ENCODE results near the gene NUP133. TPM values are rescaled to one million over a fixed set of nuclear protein-coding genes. Genes with fewer than 3 reads are reported as not detected.

The NUP133 gene
- total and polyA plus RNA-seq, 2 experiments from 2014 or later, result 29.5 to 65.4 TPM

DNA sequence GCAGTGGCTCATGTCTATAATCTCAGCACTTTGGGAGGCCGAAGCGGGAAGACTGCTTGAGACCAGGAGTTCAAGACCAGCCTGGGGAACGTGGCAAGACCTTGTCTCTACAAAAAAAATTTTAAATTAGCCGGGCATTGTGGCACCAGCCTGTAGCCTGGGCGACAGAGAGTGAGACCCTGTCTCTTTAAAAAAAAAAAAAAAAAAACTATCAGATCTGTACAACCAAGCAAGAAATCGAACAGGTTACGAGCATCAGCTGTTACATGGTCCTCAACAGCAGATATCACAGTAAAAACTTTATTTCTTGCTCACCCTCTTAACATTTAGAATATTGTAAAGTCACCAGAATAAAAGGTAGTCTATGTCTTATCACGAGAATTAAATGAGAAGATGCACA is 1.5 kb downstream of the NUP133 start:
- Mint-ChIP-seq H3K27me3 (ENCODE audit: insufficient read depth, low read depth, poor library complexity) (peaks cover 3% of the 10 kb centered on the region), H3K36me3 (ENCODE audit: low read depth) (peaks cover 9% of the 10 kb centered on the region; the same call in 2 of the 3 replicates), H3K4me1 (peaks cover 13% of the 10 kb centered on the region; the same call in 2 of the 3 replicates), H3K4me3 (peak overlapping the region; percentile 96), H3K27ac (no peak overlapping the region), H3K9me3 (no peaks in the 10 kb centered on the region)
- TF ChIP-seq EZH2phosphoT487 (IDR thresholded peaks at IDR 0.05; ENCODE audit: unreplicated experiment) (no peak), ZNF114 (CRISPR knock-in tag; IDR thresholded peaks at IDR 0.05) (no peak), EZH2 (IDR thresholded peaks at IDR 0.05; ENCODE audit: low read depth, unreplicated experiment) (no peak), JUNB (IDR thresholded peaks at IDR 0.05; ENCODE audit: unreplicated experiment) (no peak), CREB1 (CRISPR knock-in tag; IDR thresholded peaks at IDR 0.05; ENCODE audit: low read depth) (no peak), POLR2AphosphoS5 (IDR thresholded peaks at IDR 0.05; ENCODE audit: low read depth) (no peak), NANOG (IDR thresholded peaks at IDR 0.05; ENCODE audit: borderline replicate concordance) (no peak), ZNF331 (CRISPR knock-in tag; IDR thresholded peaks at IDR 0.05; ENCODE audit: low read depth) (no peak), STAT1 (IDR thresholded peaks at IDR 0.05; ENCODE audit: unreplicated experiment) (no peak)
- TF ChIP-seq, protein P1, sequence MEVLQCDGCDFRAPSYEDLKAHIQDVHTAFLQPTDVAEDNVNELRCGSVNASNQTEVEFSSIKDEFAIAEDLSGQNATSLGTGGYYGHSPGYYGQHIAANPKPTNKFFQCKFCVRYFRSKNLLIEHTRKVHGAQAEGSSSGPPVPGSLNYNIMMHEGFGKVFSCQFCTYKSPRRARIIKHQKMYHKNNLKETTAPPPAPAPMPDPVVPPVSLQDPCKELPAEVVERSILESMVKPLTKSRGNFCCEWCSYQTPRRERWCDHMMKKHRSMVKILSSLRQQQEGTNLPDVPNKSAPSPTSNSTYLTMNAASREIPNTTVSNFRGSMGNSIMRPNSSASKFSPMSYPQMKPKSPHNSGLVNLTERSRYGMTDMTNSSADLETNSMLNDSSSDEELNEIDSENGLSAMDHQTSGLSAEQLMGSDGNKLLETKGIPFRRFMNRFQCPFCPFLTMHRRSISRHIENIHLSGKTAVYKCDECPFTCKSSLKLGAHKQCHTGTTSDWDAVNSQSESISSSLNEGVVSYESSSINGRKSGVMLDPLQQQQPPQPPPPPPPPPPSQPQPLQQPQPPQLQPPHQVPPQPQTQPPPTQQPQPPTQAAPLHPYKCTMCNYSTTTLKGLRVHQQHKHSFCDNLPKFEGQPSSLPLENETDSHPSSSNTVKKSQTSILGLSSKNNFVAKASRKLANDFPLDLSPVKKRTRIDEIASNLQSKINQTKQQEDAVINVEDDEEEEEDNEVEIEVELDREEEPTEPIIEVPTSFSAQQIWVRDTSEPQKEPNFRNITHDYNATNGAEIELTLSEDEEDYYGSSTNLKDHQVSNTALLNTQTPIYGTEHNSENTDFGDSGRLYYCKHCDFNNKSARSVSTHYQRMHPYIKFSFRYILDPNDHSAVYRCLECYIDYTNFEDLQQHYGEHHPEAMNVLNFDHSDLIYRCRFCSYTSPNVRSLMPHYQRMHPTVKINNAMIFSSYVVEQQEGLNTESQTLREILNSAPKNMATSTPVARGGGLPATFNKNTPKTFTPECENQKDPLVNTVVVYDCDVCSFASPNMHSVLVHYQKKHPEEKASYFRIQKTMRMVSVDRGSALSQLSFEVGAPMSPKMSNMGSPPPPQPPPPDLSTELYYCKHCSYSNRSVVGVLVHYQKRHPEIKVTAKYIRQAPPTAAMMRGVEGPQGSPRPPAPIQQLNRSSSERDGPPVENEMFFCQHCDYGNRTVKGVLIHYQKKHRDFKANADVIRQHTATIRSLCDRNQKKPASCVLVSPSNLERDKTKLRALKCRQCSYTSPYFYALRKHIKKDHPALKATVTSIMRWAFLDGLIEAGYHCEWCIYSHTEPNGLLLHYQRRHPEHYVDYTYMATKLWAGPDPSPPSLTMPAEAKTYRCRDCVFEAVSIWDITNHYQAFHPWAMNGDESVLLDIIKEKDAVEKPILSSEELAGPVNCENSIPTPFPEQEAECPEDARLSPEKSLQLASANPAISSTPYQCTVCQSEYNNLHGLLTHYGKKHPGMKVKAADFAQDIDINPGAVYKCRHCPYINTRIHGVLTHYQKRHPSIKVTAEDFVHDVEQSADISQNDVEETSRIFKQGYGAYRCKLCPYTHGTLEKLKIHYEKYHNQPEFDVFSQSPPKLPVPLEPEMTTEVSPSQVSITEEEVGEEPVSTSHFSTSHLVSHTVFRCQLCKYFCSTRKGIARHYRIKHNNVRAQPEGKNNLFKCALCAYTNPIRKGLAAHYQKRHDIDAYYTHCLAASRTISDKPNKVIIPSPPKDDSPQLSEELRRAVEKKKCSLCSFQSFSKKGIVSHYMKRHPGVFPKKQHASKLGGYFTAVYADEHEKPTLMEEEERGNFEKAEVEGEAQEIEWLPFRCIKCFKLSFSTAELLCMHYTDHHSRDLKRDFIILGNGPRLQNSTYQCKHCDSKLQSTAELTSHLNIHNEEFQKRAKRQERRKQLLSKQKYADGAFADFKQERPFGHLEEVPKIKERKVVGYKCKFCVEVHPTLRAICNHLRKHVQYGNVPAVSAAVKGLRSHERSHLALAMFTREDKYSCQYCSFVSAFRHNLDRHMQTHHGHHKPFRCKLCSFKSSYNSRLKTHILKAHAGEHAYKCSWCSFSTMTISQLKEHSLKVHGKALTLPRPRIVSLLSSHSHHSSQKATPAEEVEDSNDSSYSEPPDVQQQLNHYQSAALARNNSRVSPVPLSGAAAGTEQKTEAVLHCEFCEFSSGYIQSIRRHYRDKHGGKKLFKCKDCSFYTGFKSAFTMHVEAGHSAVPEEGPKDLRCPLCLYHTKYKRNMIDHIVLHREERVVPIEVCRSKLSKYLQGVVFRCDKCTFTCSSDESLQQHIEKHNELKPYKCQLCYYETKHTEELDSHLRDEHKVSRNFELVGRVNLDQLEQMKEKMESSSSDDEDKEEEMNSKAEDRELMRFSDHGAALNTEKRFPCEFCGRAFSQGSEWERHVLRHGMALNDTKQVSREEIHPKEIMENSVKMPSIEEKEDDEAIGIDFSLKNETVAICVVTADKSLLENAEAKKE (CRISPR knock-in tag; IDR thresholded peaks at IDR 0.05), result no peak
- TF ChIP-seq, protein P2, sequence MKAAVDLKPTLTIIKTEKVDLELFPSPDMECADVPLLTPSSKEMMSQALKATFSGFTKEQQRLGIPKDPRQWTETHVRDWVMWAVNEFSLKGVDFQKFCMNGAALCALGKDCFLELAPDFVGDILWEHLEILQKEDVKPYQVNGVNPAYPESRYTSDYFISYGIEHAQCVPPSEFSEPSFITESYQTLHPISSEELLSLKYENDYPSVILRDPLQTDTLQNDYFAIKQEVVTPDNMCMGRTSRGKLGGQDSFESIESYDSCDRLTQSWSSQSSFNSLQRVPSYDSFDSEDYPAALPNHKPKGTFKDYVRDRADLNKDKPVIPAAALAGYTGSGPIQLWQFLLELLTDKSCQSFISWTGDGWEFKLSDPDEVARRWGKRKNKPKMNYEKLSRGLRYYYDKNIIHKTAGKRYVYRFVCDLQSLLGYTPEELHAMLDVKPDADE (IDR thresholded peaks at IDR 0.05), result no peak
- TF ChIP-seq, protein P3, sequence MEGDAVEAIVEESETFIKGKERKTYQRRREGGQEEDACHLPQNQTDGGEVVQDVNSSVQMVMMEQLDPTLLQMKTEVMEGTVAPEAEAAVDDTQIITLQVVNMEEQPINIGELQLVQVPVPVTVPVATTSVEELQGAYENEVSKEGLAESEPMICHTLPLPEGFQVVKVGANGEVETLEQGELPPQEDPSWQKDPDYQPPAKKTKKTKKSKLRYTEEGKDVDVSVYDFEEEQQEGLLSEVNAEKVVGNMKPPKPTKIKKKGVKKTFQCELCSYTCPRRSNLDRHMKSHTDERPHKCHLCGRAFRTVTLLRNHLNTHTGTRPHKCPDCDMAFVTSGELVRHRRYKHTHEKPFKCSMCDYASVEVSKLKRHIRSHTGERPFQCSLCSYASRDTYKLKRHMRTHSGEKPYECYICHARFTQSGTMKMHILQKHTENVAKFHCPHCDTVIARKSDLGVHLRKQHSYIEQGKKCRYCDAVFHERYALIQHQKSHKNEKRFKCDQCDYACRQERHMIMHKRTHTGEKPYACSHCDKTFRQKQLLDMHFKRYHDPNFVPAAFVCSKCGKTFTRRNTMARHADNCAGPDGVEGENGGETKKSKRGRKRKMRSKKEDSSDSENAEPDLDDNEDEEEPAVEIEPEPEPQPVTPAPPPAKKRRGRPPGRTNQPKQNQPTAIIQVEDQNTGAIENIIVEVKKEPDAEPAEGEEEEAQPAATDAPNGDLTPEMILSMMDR (conservative IDR thresholded peaks at IDR 0.05; ENCODE audit: low read depth in 2 of 2), result no peak
- TF ChIP-seq, protein P4, sequence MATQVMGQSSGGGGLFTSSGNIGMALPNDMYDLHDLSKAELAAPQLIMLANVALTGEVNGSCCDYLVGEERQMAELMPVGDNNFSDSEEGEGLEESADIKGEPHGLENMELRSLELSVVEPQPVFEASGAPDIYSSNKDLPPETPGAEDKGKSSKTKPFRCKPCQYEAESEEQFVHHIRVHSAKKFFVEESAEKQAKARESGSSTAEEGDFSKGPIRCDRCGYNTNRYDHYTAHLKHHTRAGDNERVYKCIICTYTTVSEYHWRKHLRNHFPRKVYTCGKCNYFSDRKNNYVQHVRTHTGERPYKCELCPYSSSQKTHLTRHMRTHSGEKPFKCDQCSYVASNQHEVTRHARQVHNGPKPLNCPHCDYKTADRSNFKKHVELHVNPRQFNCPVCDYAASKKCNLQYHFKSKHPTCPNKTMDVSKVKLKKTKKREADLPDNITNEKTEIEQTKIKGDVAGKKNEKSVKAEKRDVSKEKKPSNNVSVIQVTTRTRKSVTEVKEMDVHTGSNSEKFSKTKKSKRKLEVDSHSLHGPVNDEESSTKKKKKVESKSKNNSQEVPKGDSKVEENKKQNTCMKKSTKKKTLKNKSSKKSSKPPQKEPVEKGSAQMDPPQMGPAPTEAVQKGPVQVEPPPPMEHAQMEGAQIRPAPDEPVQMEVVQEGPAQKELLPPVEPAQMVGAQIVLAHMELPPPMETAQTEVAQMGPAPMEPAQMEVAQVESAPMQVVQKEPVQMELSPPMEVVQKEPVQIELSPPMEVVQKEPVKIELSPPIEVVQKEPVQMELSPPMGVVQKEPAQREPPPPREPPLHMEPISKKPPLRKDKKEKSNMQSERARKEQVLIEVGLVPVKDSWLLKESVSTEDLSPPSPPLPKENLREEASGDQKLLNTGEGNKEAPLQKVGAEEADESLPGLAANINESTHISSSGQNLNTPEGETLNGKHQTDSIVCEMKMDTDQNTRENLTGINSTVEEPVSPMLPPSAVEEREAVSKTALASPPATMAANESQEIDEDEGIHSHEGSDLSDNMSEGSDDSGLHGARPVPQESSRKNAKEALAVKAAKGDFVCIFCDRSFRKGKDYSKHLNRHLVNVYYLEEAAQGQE (IDR thresholded peaks at IDR 0.05; ENCODE audit: unreplicated experiment), result no peak
- ATAC-seq (no peak), DNase-seq (ENCODE audit: low spot score) (no peak)
- Histone ChIP-seq H3K27ac (ENCODE audit: low read depth) (no peak overlapping the region), H3K27me3 (ENCODE audit: insufficient read depth) (no peaks in the 10 kb centered on the region), H3F3A (replicated peaks; ENCODE audit: low read depth) (no peaks in the 10 kb centered on the region; the same call in 1 of the 2 replicates), H3K4me1 (ENCODE audit: insufficient read depth) (peaks cover 9% of the 10 kb centered on the region; the same call in 1 of the 2 replicates), H3K79me2 (replicated peaks; ENCODE audit: insufficient read depth) (peaks cover 35% of the 10 kb centered on the region), H3K4me2 (peak overlapping the region; percentile 91), H3K36me3 (ENCODE audit: insufficient read depth) (no peaks in the 10 kb centered on the region), H4K20me1 (replicated peaks; ENCODE audit: insufficient read depth) (0 out of 2 replicates have a peak, but pooled peaks cover 3% of the 10 kb centered on the region), H3K9me2 (ENCODE audit: insufficient read depth) (no peaks in the 10 kb centered on the region), H2AFZ (no peak overlapping the region), H3K4me3 (peak overlapping the region; percentile 86)
